NCI-H82 (cell line): ENCODE measurements around the gene INHA.

ENCODE experiments used
- DNase-seq: peaks from one replicate; lab custom pipeline; 2025; lab: John Stamatoyannopoulos, UW

Gene INHA

GRCh38 chr2:219612577-219613286 is 40.6 kb downstream of the INHA start:
- DNase-seq: no peak

DNA sequence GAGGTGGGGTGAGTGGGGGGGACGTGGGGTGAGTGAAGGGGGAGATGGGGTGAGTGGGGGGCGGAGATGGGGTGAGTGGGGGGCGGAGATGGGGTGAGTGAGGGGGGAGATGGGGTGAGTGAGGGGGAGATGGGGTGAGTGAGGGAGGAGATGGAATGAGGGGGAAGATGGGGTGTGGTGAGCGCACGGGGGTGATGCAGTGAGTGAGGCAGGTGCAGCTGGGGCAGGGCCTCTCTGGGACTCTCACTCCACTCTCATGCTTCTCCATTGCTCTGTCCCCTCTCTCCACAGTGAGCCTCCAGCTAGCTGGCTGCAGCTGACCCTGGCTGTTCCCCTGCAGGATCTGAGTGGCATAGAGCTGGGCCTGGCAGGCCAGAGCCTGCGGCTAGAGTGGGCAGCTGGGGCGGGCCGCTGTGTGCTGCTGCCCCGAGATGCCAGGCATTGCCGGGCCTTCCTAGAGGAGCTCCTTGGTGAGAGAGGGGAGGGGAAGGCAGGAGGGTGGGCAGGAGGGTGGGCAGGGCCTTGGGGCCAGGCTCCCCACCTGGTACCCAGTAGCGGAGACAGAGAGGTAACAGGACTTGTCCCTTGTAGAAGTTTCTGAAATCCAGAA is 41.5 kb downstream of the INHA start:
- DNase-seq: no peak

GRCh38 chr2:219614076-219614860 is 42.2 kb downstream of the INHA start:
- no peak for DNase-seq

DNA sequence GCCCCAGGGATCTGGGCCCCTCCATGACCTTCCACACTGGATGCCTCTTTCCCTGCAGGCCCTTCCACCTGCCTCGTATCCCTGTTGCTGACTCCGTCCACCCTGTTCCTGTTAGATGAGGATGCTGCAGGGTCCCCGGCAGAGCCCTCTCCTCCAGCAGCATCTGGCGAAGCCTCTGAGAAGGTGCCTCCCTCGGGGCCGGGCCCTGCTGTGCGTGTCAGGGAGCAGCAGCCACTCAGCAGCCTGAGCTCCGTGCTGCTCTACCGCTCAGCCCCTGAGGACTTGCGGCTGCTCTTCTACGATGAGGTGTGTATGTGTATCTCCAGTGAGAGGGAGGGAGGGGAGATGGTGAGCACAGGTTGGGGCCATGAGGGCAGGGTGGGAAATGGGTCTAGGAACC is 42.9 kb downstream of the INHA start:
- DNase-seq: no peak

DNA sequence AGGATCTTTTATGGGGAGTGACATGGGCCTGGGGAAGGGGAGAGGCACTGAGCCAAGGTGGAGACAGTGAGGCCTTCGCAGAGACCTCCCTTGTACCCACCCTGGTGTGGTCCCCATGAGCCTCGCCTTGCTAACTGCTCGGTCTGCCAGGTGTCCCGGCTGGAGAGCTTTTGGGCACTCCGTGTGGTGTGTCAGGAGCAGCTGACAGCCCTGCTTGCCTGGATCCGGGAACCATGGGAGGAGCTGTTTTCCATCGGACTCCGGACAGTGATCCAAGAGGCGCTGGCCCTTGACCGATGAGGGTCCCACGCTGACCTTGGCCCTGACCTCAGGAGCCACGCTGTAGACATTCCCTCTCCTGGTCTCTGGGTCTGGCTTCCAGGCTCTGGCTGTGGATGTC is 43.8 kb downstream of the INHA start:
- no peak for DNase-seq

DNA sequence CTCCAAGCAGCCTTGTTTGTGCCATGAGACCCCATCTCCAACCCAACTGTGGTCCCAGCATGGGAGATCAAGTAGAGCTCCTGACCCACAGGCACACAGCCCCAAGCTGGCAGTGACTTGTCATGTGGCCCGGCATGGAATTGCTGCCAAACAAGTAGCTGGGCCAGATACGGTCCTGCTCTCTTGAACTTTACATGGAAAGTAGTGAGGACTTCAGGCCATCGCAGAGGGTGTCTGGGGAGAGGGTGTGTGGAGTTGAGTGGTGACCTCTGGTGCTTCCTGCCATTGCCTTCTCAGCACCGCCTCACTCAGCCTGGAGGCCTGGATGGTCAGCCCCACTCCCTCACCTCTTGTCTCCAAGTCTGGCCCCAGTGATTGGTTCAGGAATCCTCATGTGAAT is 44.4 kb downstream of the INHA start:
- DNase-seq: no peak

- DNase-seq: no peak
Measured at GRCh38 chr2:219618733-219619122, 46.6 kb downstream of the INHA start.

- DNase-seq: peak; percentile 62
Measured at GRCh38 chr2:219619235-219619634, 47.1 kb downstream of the INHA start.

DNA sequence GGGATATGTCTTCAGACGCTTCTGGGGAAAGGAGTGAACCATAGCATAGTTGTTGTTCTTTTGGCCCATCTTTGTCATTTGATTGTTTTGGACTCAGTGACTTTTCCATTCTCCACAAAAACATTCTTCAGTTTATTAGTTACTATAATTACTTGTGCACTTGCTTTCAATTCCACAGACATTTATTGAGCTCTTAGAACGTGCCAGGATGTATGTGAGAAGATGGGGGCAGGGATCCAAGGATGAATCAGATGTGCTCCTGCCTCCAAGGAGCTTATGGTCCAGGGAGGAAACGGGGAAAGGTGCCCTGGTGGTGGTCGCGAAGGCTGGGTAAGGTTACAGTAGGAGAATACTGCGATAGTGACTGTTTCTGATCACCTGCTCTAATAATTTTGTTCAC is 48.4 kb downstream of the INHA start:
- no peak for DNase-seq

DNA sequence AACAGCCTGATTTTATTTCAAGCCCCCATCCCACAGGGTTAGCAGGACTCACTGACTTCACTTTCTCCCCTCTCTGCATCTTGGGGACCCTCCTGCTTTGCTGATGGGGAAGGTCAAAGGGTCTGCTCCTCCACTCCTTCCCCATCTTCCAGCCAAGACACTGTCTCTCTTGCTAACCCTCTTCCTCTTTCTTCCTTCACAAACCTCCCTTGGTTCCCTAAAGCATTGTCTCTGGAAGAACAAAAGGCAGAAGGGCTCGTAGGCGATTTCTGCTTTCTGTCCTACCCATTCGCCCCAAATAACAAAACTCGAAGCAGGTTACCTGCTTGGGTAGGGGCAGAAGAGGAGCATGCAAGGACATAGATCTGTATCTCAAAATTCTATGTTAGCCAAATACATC is 49.8 kb downstream of the INHA start:
- DNase-seq: no peak

DNA sequence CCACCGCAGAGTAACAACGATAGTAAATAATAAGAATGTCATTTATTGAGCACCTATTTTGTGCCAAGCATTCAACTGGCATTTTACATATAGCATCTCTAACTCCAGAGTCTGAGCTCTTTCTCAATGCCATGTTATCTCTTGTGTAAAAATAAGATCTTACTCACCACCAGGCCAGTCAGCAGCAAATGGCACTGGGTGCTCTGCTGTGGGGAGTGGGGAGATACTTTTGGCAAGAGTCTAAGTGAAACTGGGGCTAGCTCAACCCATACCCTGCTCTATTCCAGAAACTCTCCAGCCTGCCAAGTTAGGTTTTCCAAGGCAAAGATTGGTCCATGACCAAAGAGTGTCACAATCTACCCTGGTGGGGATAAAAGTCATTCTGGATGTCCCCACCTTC is 50.4 kb downstream of the INHA start:
- no peak for DNase-seq

DNA sequence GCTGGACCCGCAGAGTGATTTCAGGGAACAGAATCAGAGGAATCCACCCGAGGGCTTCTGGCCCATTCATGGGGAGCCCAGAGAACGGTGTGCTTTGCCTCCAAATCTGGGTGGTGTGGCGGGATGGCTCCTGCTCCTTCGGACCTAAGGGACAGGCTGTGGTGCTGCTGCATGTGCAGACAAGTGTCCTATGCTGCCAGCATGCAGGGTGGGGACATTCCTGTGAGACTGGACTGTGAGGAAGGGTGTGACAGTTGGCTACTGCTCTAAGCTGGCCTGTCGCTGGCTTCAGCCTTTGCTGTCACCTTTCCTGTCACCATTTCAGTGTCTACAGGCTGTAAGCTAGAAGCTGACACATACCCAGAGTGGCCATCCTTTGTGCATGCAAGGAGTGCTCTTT is 52.5 kb downstream of the INHA start:
- DNase-seq: no peak

GRCh38 chr2:219625179-219625578 is 53.1 kb downstream of the INHA start:
- DNase-seq: no peak
